VCaP (cell line): ENCODE measurements around the gene RAET1G.

Experiments
- H3K27ac ChIP-seq: fragments of 450-650 bp; 2 replicates; pipeline ENCODE4 v1.5.1; 2017
- CTCF ChIP-seq: fragments of 450-650 bp; conservative IDR thresholded peaks from 2 replicates; pipeline ENCODE4 v1.5.1; 2017; ENCODE audit warnings: mild to moderate bottlenecking, moderate library complexity

RAET1G gene

GRCh38 chr6:149869275-149869892 lies 53.5 kb downstream of the RAET1G start:
- H3K27ac ChIP-seq = no peak overlapping the region
- TF ChIP-seq CTCF = no peak

- no peak for TF ChIP-seq CTCF
- no peak overlapping the region for H3K27ac ChIP-seq
Measured at GRCh38 chr6:149867876-149868640, 54.9 kb downstream of the RAET1G start.
